Astrocyte of the spinal cord (primary cell): Measurements from ENCODE around the gene ZMIZ1.

ENCODE experiments used
- DNase-seq: peaks from one replicate; pipeline ENCODE4 v3.0.0; 2011; ENCODE audit warnings: low read depth, low spot score
- H3K4me3 ChIP-seq: 2 replicates; pipeline ENCODE4 v1.5.1; 2011; ENCODE audit warnings: low read depth, mild to moderate bottlenecking, low read length, moderate library complexity
- in situ Hi-C: cut with HindIII; loops from 2 replicates; pipeline ENCODE4 v1.10.0; 2017; ENCODE audit warnings: low sequenced_read_pairs
- TF ChIP-seq, protein P1 (sequence below): IDR thresholded peaks from 2 replicates; pipeline ENCODE4 v1.5.1; 2012; ENCODE audit warnings: low read depth, mild to moderate bottlenecking, low read length, inconsistent platforms

ZMIZ1 gene

DNA sequence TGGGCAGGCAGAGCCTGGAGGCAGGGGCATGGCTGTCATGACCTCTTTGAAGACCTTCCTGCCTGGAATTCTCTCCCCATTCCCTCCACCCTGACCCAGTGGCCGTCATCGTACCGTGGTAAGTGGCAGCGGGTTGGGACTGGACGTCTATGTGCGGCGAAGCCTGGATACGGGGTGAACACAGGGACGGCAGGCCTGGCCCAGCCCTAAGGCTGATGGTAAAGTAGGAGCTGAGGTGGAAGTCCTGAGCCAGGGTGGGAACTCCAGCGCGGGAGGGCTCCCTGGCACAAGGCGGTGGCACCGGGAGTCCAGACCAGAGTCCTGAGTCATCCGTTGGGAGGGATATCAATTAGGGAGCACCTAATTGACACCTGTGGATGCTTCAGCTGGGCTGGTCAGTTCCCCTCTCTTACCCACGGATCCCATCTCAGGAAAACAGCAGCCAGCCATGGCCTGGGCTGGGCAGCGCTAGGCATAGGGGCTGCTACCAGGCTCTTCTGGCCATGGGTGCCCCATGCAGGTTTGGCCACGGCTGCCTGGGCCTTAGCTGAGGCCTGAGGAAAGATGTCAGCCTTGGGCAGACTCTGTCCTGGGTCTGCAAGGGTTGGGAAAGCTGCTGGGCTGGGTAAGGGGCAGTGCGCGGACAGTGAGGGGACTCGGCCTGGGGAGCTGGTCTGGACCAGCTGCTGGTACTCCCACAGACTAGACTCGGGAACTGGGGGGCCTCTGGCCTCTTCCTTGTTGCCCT is 281.8 kb downstream of the ZMIZ1 start:
- no peak overlapping the region for H3K4me3 ChIP-seq
- DNase-seq = no peak

DNA sequence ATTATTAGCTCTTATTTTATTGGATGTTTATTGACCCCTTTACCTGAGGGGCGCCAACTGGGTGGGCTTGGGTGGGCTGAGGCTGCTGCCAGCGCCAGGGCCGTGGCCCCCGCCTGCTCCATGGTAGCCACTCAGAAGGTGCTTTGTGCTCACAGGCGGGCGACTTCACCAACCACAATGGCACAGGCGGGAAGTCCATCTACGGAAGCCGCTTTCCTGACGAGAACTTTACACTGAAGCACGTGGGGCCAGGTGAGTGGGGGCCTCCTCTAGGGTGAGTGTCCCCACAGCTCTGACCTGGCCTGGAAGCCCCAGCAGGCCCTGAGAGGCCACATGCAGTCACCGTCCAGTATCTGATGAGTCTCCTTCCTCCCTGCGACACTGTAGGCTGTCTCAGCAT is 282.6 kb downstream of the ZMIZ1 start:
- DNase-seq = no peak
- in situ Hi-C loops = no loop called here
- TF ChIP-seq, protein P1, sequence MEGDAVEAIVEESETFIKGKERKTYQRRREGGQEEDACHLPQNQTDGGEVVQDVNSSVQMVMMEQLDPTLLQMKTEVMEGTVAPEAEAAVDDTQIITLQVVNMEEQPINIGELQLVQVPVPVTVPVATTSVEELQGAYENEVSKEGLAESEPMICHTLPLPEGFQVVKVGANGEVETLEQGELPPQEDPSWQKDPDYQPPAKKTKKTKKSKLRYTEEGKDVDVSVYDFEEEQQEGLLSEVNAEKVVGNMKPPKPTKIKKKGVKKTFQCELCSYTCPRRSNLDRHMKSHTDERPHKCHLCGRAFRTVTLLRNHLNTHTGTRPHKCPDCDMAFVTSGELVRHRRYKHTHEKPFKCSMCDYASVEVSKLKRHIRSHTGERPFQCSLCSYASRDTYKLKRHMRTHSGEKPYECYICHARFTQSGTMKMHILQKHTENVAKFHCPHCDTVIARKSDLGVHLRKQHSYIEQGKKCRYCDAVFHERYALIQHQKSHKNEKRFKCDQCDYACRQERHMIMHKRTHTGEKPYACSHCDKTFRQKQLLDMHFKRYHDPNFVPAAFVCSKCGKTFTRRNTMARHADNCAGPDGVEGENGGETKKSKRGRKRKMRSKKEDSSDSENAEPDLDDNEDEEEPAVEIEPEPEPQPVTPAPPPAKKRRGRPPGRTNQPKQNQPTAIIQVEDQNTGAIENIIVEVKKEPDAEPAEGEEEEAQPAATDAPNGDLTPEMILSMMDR = no peak
- no peak overlapping the region for H3K4me3 ChIP-seq

More for the DNA sequence above, 281.8 kb downstream of the ZMIZ1 start:
- in situ Hi-C loops = no loop called here
- TF ChIP-seq, protein P1 = no peak

DNA sequence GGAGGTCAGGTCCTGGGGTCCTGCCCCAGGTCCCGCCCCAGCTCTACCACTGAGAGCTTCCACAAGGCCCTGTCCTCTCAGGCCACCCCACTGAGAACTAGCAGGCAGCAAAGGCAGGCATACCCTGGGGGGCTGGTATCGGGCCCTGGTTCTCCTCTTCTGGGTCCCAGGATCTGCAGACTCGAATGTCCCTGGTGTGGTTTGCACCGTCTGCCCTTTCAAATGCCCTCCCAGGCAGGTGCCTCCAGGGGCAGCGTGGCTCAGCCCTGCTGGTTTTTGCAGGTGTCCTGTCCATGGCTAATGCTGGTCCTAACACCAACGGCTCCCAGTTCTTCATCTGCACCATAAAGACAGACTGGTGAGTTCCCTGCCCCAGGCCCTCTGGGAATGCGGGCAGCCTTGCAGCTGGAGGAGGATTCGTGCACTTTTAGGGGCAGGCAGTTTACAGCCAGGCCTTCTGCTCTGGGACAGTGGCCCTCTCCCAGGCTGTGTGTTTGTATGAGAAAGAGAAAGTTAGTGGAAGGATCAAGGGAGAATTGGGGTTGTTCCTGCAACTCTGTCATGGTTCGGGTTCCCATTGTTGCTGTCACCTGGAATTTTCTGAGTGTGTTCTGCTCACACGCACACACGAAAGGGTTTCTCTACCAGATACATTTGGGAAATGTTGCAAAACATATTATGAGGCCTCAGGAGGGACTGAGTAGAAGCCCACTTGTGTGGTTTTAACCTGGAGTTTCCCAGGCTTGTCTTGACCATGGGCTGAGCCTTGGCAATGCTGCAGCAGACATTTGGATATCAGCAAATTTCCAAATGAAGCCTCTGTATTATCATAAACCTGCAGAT is 283.5 kb downstream of the ZMIZ1 start:
- in situ Hi-C loops = no loop called here
- TF ChIP-seq, protein P1 = no peak
- DNase-seq = no peak
- no peak overlapping the region for H3K4me3 ChIP-seq

DNA sequence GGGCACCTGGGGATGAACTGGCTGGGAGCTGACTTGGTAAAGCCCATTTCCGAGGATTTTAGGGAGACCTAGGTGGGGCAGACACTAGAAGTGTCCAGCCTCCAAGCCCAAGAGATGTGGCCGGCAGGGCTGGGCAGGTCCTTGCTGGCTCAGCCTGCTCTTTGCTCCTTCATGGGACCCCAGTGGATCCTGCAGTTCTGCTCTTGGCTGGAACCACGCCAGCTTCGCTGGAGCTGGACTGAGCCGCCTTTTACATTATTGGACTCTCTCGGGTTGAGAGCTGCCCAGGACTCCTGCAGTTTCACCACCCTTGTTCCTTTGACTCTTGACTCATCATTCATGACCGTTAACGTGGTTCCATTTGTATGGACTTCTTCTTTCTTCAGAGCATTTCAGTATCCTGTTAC is 284.2 kb downstream of the ZMIZ1 start:
- TF ChIP-seq, protein P1 = no peak
- in situ Hi-C loops = no loop called here
- no peak overlapping the region for H3K4me3 ChIP-seq
- DNase-seq = no peak

DNA sequence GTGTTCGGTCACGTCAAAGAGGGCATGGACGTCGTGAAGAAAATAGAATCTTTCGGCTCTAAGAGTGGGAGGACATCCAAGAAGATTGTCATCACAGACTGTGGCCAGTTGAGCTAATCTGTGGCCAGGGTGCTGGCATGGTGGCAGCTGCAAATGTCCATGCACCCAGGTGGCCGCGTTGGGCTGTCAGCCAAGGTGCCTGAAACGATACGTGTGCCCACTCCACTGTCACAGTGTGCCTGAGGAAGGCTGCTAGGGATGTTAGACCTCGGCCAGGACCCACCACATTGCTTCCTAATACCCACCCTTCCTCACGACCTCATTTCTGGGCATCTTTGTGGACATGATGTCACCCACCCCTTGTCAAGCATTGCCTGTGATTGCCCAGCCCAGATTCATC is 285.0 kb downstream of the ZMIZ1 start:
- no peak overlapping the region for H3K4me3 ChIP-seq
- DNase-seq = no peak
- in situ Hi-C loops = no loop called here
- TF ChIP-seq, protein P1 = no peak

DNA sequence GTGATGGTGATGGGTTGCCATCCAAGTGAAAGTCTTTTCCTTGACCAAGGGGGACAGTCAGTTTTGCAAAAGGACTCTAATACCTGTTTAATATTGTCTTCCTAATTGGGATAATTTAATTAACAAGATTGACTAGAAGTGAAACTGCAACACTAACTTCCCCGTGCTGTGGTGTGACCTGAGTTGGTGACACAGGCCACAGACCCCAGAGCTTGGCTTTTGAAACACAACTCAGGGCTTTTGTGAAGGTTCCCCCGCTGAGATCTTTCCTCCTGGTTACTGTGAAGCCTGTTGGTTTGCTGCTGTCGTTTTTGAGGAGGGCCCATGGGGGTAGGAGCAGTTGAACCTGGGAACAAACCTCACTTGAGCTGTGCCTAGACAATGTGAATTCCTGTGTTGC is 285.4 kb downstream of the ZMIZ1 start:
- in situ Hi-C loops = no loop called here
- DNase-seq = no peak
- TF ChIP-seq, protein P1 = no peak
- H3K4me3 ChIP-seq = no peak overlapping the region
